ENCODE data around the gene EXO5.
"Not testable (repeated sequence)": the region's sequence is repeated elsewhere in the genome, so short reads cannot be mapped to it uniquely, and the experiment has no call there.

EXO5 gene

DNA sequence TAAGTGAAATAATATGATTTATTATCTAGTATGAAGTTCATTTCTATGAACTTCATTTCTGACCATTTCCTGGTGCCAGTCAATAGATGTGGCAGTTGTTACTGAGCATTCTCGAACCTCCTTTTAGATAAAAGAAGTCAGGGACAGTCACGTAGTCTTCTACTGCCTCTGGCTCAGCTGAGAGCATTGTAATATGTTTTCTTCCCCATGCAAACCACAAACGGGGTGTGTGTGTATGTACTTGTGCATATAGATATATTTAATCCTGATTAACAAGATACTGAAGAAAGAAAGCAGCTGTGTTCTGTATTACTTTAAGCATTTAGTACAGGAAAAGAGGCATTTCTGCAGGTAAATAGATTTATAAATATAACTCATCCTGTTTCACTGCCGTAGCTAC, 44.5 kb downstream of the EXO5 start:
- DNase-seq, result no peak

DNA sequence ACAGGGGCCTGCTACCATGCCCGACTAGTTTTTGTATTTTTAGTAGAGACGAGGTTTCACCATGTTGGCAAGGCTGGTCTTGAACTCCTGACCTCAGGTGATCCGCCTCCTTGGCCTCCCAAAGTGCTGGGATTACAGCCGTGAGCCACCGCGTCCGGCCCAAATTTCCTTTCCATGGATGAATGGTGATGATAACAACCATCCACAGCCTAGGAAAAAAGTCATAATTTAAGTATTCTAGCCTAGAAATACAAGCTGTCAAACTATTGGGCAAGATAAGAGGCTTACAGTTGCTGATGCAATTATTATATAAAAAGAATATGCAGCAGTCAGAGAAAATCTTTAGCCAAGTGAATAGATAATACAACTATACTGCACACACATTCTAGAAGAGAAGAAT, 46.2 kb downstream of the EXO5 start:
- DNase-seq, result not testable (repeated sequence)

DNA sequence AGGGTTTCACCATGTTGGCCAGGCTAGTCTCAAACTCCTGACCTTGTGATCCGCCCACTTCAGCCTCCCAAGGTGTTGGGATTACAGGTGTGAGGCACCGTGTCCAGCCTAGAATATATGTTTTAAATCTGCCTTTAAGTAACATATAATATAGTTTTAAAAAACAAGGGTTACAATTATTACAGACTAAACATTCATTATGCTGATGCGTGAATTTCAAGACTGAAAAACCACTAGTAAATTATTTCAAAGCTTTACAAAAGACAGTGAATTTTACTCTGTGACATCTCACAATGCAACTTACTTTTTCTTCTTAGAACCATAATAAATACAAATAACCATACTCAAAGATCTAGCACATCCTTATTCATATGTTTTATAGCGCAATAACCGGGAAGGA, 47.6 kb downstream of the EXO5 start:
- no peak for DNase-seq

- not testable (repeated sequence) for DNase-seq
Observed at GRCh38 chr1:40558241-40558640, 49.7 kb downstream of the EXO5 start.

DNA sequence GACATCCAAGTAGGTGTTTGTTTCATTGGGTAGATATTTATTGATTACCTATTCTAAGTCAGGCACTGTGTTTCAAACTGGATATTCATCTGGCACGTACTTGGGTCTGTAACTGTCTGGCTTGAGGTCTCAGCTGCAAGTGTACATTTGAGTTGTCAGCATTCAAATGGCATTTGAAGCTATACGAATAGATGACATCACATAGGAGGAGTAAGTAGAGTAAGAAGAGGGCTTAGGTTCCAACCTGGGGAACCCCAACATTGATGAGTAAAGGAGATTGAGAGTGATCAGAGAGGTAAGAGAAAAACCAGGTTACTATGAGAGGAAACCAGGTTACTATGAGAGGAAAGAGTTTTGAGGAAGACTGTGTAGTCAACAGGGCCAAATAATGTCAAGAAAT, 53.6 kb downstream of the EXO5 start:
- no peak for DNase-seq

DNA sequence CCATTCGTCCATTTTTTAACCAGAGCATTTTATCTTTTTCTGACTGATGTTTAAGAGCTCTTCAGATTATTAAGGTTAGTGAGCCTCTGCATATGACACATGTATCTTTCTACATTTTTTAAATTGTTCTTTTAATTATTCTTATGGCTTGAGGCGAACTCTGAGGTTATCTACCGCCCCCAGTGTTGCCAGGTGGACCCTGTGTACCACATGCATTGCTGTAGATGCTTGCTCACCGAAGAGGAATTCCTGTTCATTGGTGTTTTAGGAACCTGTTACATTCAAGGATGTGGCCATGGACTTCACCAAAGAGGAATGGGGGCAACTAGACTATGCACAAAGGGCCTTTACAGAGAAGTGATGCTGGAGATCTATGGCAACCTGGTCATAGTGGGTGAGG, 54.7 kb downstream of the EXO5 start:
- no peak for DNase-seq

DNA sequence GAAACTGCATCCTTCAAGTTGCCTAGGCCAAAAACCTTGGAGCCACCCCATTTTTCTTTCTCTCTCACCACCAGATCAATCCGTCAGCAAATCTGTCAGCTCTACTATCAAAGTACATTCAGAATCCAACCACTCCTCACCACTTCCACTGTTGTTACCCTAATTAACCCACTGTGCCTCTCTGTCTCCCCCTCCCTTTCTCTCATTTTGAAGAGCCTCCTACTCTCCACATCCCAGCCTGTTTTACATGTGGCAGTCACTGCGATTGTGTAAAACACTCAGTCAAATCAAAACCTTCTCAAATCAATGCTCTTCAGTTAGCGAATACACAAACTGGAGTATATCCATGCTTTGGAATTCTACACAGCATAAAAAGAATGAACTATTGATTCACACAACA, 55.9 kb downstream of the EXO5 start:
- no peak for DNase-seq

- no peak for DNase-seq
Observed at GRCh38 chr1:40564913-40565312, 56.3 kb downstream of the EXO5 start.

Data from amygdala (tissue), 56 donors.